ENCODE measurements around the gene MCUR1.
"Not testable (repeated sequence)": the region's sequence is repeated elsewhere in the genome, so short reads cannot be mapped to it uniquely, and the experiment has no call there.

MCUR1 gene

GRCh38 chr6:13794184-13794583, 20.2 kb downstream of the MCUR1 start:
- no peak overlapping the region for H3K27ac Mint-ChIP-seq (ENCODE audit: low read depth)
- ATAC-seq (replicated peaks; ENCODE audit: extremely low read depth, poor library complexity, severe bottlenecking) (no peak), DNase-seq (ENCODE audit: low spot score in 2 of 2) (no peak)
- H3K27me3 Mint-ChIP-seq: no peaks in the 10 kb centered on the region
- no peak overlapping the region for H3K4me3 Mint-ChIP-seq
- H3K4me1 Mint-ChIP-seq: peaks cover 8% of the 10 kb centered on the region
- H3K9me3 Mint-ChIP-seq: no peaks in the 10 kb centered on the region
- peaks cover 30% of the 10 kb centered on the region for H3K36me3 Mint-ChIP-seq (ENCODE audit: insufficient read depth)

GRCh38 chr6:13789746-13790145, 24.6 kb downstream of the MCUR1 start:
- no peak overlapping the region for H3K4me3 Mint-ChIP-seq
- H3K4me1 Mint-ChIP-seq: peaks cover under 1% of the 10 kb centered on the region
- ATAC-seq (replicated peaks; ENCODE audit: extremely low read depth, poor library complexity, severe bottlenecking) (no peak), DNase-seq (ENCODE audit: low spot score in 2 of 2) (no peak)
- H3K27ac Mint-ChIP-seq (ENCODE audit: low read depth): no peak overlapping the region
- no peaks in the 10 kb centered on the region for H3K27me3 Mint-ChIP-seq
- H3K36me3 Mint-ChIP-seq (ENCODE audit: insufficient read depth): peaks cover 17% of the 10 kb centered on the region
- H3K9me3 Mint-ChIP-seq: no peaks in the 10 kb centered on the region

GRCh38 chr6:13788820-13789219, 25.5 kb downstream of the MCUR1 start:
- Mint-ChIP-seq H3K4me3 (no peak overlapping the region), H3K4me1 (no peaks in the 10 kb centered on the region), H3K27ac (ENCODE audit: low read depth) (no peak overlapping the region), H3K9me3 (no peaks in the 10 kb centered on the region), H3K36me3 (ENCODE audit: insufficient read depth) (peaks cover 17% of the 10 kb centered on the region), H3K27me3 (no peaks in the 10 kb centered on the region)
- DNase-seq (ENCODE audit: low spot score in 2 of 2) (no peak), ATAC-seq (replicated peaks; ENCODE audit: extremely low read depth, poor library complexity, severe bottlenecking) (no peak)

- Mint-ChIP-seq H3K4me1 (no peaks in the 10 kb centered on the region), H3K27me3 (no peaks in the 10 kb centered on the region), H3K36me3 (ENCODE audit: insufficient read depth) (peaks cover 9% of the 10 kb centered on the region), H3K4me3 (no peak overlapping the region), H3K9me3 (no peaks in the 10 kb centered on the region), H3K27ac (ENCODE audit: low read depth) (no peak overlapping the region)
- ATAC-seq (replicated peaks; ENCODE audit: extremely low read depth, poor library complexity, severe bottlenecking): no peak
- DNase-seq (ENCODE audit: low spot score in 2 of 2): no peak
Observed at GRCh38 chr6:13787137-13787536, 27.2 kb downstream of the MCUR1 start.

GRCh38 chr6:13780162-13780561, 34.2 kb downstream of the MCUR1 start:
- H3K4me1 Mint-ChIP-seq; H3K4me3 Mint-ChIP-seq; H3K27me3 Mint-ChIP-seq; H3K36me3 Mint-ChIP-seq (ENCODE audit: insufficient read depth); ATAC-seq (replicated peaks; ENCODE audit: extremely low read depth, poor library complexity, severe bottlenecking); H3K9me3 Mint-ChIP-seq; H3K27ac Mint-ChIP-seq (ENCODE audit: low read depth); DNase-seq (ENCODE audit: low spot score in 2 of 2): not testable (repeated sequence)

GRCh38 chr6:13778028-13778427, 36.3 kb downstream of the MCUR1 start:
- Mint-ChIP-seq H3K4me3 (no peak overlapping the region), H3K27me3 (no peaks in the 10 kb centered on the region), H3K9me3 (no peaks in the 10 kb centered on the region), H3K27ac (ENCODE audit: low read depth) (no peak overlapping the region), H3K4me1 (no peaks in the 10 kb centered on the region), H3K36me3 (ENCODE audit: insufficient read depth) (no peaks in the 10 kb centered on the region)
- no peak for DNase-seq (ENCODE audit: low spot score in 2 of 2)
- no peak for ATAC-seq (replicated peaks; ENCODE audit: extremely low read depth, poor library complexity, severe bottlenecking)

- no peak overlapping the region for H3K27ac Mint-ChIP-seq (ENCODE audit: low read depth)
- no peak overlapping the region for H3K4me3 Mint-ChIP-seq
- no peaks in the 10 kb centered on the region for H3K9me3 Mint-ChIP-seq
- no peaks in the 10 kb centered on the region for H3K4me1 Mint-ChIP-seq
- H3K27me3 Mint-ChIP-seq: no peaks in the 10 kb centered on the region
- no peak for DNase-seq (ENCODE audit: low spot score in 2 of 2)
- H3K36me3 Mint-ChIP-seq (ENCODE audit: insufficient read depth): no peaks in the 10 kb centered on the region
- ATAC-seq (replicated peaks; ENCODE audit: extremely low read depth, poor library complexity, severe bottlenecking): no peak
Observed at GRCh38 chr6:13776602-13777001, 37.8 kb downstream of the MCUR1 start.

GRCh38 chr6:13775466-13775865, 38.9 kb downstream of the MCUR1 start:
- not testable (repeated sequence) for H3K4me3 Mint-ChIP-seq; H3K4me1 Mint-ChIP-seq; H3K27ac Mint-ChIP-seq (ENCODE audit: low read depth); H3K36me3 Mint-ChIP-seq (ENCODE audit: insufficient read depth); ATAC-seq (replicated peaks; ENCODE audit: extremely low read depth, poor library complexity, severe bottlenecking); H3K9me3 Mint-ChIP-seq; H3K27me3 Mint-ChIP-seq; DNase-seq (ENCODE audit: low spot score in 2 of 2)

GRCh38 chr6:13772358-13773030, 41.9 kb downstream of the MCUR1 start:
- not testable (repeated sequence) for DNase-seq (ENCODE audit: low spot score in 2 of 2); H3K9me3 Mint-ChIP-seq; H3K27ac Mint-ChIP-seq (ENCODE audit: low read depth)

GRCh38 chr6:13769655-13770053, 44.7 kb downstream of the MCUR1 start:
- H3K4me3 Mint-ChIP-seq: no peak overlapping the region
- no peak for DNase-seq (ENCODE audit: low spot score in 2 of 2)
- H3K36me3 Mint-ChIP-seq (ENCODE audit: insufficient read depth): no peaks in the 10 kb centered on the region
- no peak for ATAC-seq (replicated peaks; ENCODE audit: extremely low read depth, poor library complexity, severe bottlenecking)
- H3K27ac Mint-ChIP-seq (ENCODE audit: low read depth): no peak overlapping the region
- no peaks in the 10 kb centered on the region for H3K27me3 Mint-ChIP-seq
- no peaks in the 10 kb centered on the region for H3K9me3 Mint-ChIP-seq
- H3K4me1 Mint-ChIP-seq: peaks cover 9% of the 10 kb centered on the region

More at GRCh38 chr6:13772358-13773030, 41.9 kb downstream of the MCUR1 start:
- ATAC-seq (replicated peaks; ENCODE audit: extremely low read depth, poor library complexity, severe bottlenecking); H3K4me3 Mint-ChIP-seq; H3K36me3 Mint-ChIP-seq (ENCODE audit: insufficient read depth); H3K27me3 Mint-ChIP-seq; H3K4me1 Mint-ChIP-seq: not testable (repeated sequence)

- H3K4me3 Mint-ChIP-seq: no peak overlapping the region
- H3K27ac Mint-ChIP-seq (ENCODE audit: low read depth): no peak overlapping the region
- DNase-seq (ENCODE audit: low spot score in 2 of 2): no peak
- peaks cover 9% of the 10 kb centered on the region for H3K4me1 Mint-ChIP-seq
- no peak for ATAC-seq (replicated peaks; ENCODE audit: extremely low read depth, poor library complexity, severe bottlenecking)
- H3K27me3 Mint-ChIP-seq: no peaks in the 10 kb centered on the region
- H3K9me3 Mint-ChIP-seq: no peaks in the 10 kb centered on the region
- no peaks in the 10 kb centered on the region for H3K36me3 Mint-ChIP-seq (ENCODE audit: insufficient read depth)
Observed at GRCh38 chr6:13769034-13769654, 45.2 kb downstream of the MCUR1 start.

GRCh38 chr6:13767121-13767808, 47.1 kb downstream of the MCUR1 start:
- DNase-seq (ENCODE audit: low spot score in 2 of 2): peak in 1 of 2 donors; percentile 17
- H3K4me1 Mint-ChIP-seq: peaks cover 19% of the 10 kb centered on the region
- H3K27ac Mint-ChIP-seq (ENCODE audit: low read depth): peak overlapping the region; percentile 22

GRCh38 chr6:13766201-13766634, 48.1 kb downstream of the MCUR1 start:
- no peak overlapping the region for H3K4me3 Mint-ChIP-seq

More at GRCh38 chr6:13767121-13767808, 47.1 kb downstream of the MCUR1 start:
- peak; percentile 64 for ATAC-seq (replicated peaks; ENCODE audit: extremely low read depth, poor library complexity, severe bottlenecking)
- no peaks in the 10 kb centered on the region for H3K27me3 Mint-ChIP-seq
- no peaks in the 10 kb centered on the region for H3K36me3 Mint-ChIP-seq (ENCODE audit: insufficient read depth)
- peak overlapping the region; percentile 46 for H3K4me3 Mint-ChIP-seq
- no peaks in the 10 kb centered on the region for H3K9me3 Mint-ChIP-seq

More at GRCh38 chr6:13766201-13766634, 48.1 kb downstream of the MCUR1 start:
- ATAC-seq (replicated peaks; ENCODE audit: extremely low read depth, poor library complexity, severe bottlenecking): no peak
- Mint-ChIP-seq H3K9me3 (no peaks in the 10 kb centered on the region), H3K36me3 (ENCODE audit: insufficient read depth) (no peaks in the 10 kb centered on the region), H3K4me1 (peaks cover 21% of the 10 kb centered on the region), H3K27me3 (no peaks in the 10 kb centered on the region), H3K27ac (ENCODE audit: low read depth) (no peak overlapping the region)
- no peak for DNase-seq (ENCODE audit: low spot score in 2 of 2)
